WTC11 (cell line): ENCODE measurements around the gene CTSK. TPM values are rescaled to one million over a fixed set of nuclear protein-coding genes. Genes with fewer than 3 reads are reported as not detected.
"Not testable (repeated sequence)": the region's sequence is repeated elsewhere in the genome, so short reads cannot be mapped to it uniquely, and the experiment has no call there.

ENCODE experiments used
- ATAC-seq: fragments of 200-7000 bp; cut with Tn5 transposase; 2 replicates; pipeline ENCODE4 v1.10.0; 2021; ENCODE audit warnings: mild to moderate bottlenecking, moderate library complexity
- CTCF ChIA-PET: fragments of 300-600 bp; sonication (Branson Sonifier 250); formaldehyde crosslinking; loops from one replicate; lab custom pipeline; 2021; ENCODE audit warnings: antibody characterized with exemption; lab: Charles Lee
- POLR2A ChIA-PET: fragments of 350-600 bp; sonication (Branson Sonifier 250); formaldehyde crosslinking; loops from one replicate; lab custom pipeline; 2021; ENCODE audit warnings: antibody characterized with exemption; lab: Charles Lee
- DNase-seq: peaks from one replicate; pipeline ENCODE4 v3.0.0; 2021; ENCODE audit warnings: low spot score
- H3K27ac Mint-ChIP-seq: 2 replicates; pipeline ENCODE4 v1.8.0; 2021; ENCODE audit warnings: mixed read lengths
- H3K27me3 Mint-ChIP-seq: 2 replicates; pipeline ENCODE4 v1.8.0; 2021; ENCODE audit warnings: low read depth, mild to moderate bottlenecking, moderate library complexity, mixed read lengths
- H3K36me3 Mint-ChIP-seq: 2 replicates; pipeline ENCODE4 v1.8.0; 2021; ENCODE audit warnings: mixed read lengths
- H3K4me1 Mint-ChIP-seq: 2 replicates; pipeline ENCODE4 v1.8.0; 2022; ENCODE audit warnings: mixed read lengths
- H3K4me3 Mint-ChIP-seq: 2 replicates; pipeline ENCODE4 v1.8.0; 2021; ENCODE audit warnings: mild to moderate bottlenecking, moderate library complexity, mixed read lengths
- H3K9me3 Mint-ChIP-seq: 2 replicates; pipeline ENCODE4 v1.8.0; 2021; ENCODE audit warnings: mixed read lengths
- E2F5 ChIP-seq: sonication (generic); formaldehyde crosslinking; IDR thresholded peaks from 2 replicates; pipeline ENCODE4 v1.8.1; 2022; ENCODE audit warnings: mild to moderate bottlenecking, moderate library complexity, missing genetic modification reagents
- ETV6 ChIP-seq: sonication (generic); formaldehyde crosslinking; IDR thresholded peaks from 2 replicates; pipeline ENCODE4 v1.8.1; 2022; ENCODE audit warnings: mild to moderate bottlenecking, missing genetic modification reagents
- FOXJ3 ChIP-seq: sonication (generic); formaldehyde crosslinking; IDR thresholded peaks from 2 replicates; pipeline ENCODE4 v1.9.0; 2021; ENCODE audit warnings: missing genetic modification reagents, mild to moderate bottlenecking, borderline replicate concordance
- HMGXB4 ChIP-seq: sonication (generic); formaldehyde crosslinking; IDR thresholded peaks from 2 replicates; pipeline ENCODE4 v1.8.1; 2023; ENCODE audit warnings: mild to moderate bottlenecking, moderate library complexity, missing genetic modification reagents
- KAT7 ChIP-seq: sonication (generic); formaldehyde crosslinking; IDR thresholded peaks from 2 replicates; pipeline ENCODE4 v1.8.1; 2023; ENCODE audit warnings: missing genetic modification reagents, mild to moderate bottlenecking, borderline replicate concordance
- NFATC4 ChIP-seq: fragments of 250-450 bp; sonication (Bioruptor Pico); IDR thresholded peaks from 2 replicates; pipeline ENCODE4 v1.9.0; 2021; ENCODE audit warnings: mild to moderate bottlenecking
- NR2C2 ChIP-seq: sonication (generic); formaldehyde crosslinking; IDR thresholded peaks from 2 replicates; pipeline ENCODE4 v1.8.0; 2022; ENCODE audit warnings: mild to moderate bottlenecking, missing genetic modification reagents
- OVOL2 ChIP-seq: fragments of 250-450 bp; sonication (Bioruptor Pico); IDR thresholded peaks from 2 replicates; pipeline ENCODE4 v1.9.0; 2021; ENCODE audit warnings: mild to moderate bottlenecking, borderline replicate concordance
- TEAD1 ChIP-seq: sonication (generic); formaldehyde crosslinking; IDR thresholded peaks from 2 replicates; pipeline ENCODE4 v1.8.0; 2022; ENCODE audit warnings: mild to moderate bottlenecking, missing genetic modification reagents
- TP53 ChIP-seq: sonication (generic); formaldehyde crosslinking; IDR thresholded peaks from 2 replicates; pipeline ENCODE4 v1.8.1; 2023; ENCODE audit warnings: mild to moderate bottlenecking, missing genetic modification reagents
- ZNF121 ChIP-seq: sonication (generic); formaldehyde crosslinking; IDR thresholded peaks from 2 replicates; pipeline ENCODE4 v1.8.0; 2023; ENCODE audit warnings: missing genetic modification reagents
- ZNF138 ChIP-seq: sonication (generic); formaldehyde crosslinking; conservative IDR thresholded peaks from 2 replicates; pipeline ENCODE4 v1.8.1; 2022; ENCODE audit warnings: mild to moderate bottlenecking, moderate library complexity, missing genetic modification reagents
- ZNF232 ChIP-seq: sonication (generic); formaldehyde crosslinking; IDR thresholded peaks from 2 replicates; pipeline ENCODE4 v1.8.0; 2022; ENCODE audit warnings: mild to moderate bottlenecking, missing genetic modification reagents
- ZNF263 ChIP-seq: sonication (generic); formaldehyde crosslinking; IDR thresholded peaks from 2 replicates; pipeline ENCODE4 v1.8.1; 2022; ENCODE audit warnings: low read depth, mild to moderate bottlenecking, moderate library complexity, missing genetic modification reagents
- ZNF671 ChIP-seq: fragments of 250-450 bp; sonication (Bioruptor Pico); IDR thresholded peaks from 2 replicates; pipeline ENCODE4 v1.8.0; 2021; ENCODE audit warnings: mild to moderate bottlenecking
- total RNA-seq: library from RNA; stranded (reverse); gene quantifications from 3 replicates; pipeline ENCODE4 v1.2.3, GENCODE V29; 2021
- TF ChIP-seq, protein P1 (sequence below): fragments of 250-450 bp; sonication (Bioruptor Pico); IDR thresholded peaks from 2 replicates; pipeline ENCODE4 v1.8.0; 2021; ENCODE audit warnings: mild to moderate bottlenecking
- TF ChIP-seq, protein P2 (sequence below): sonication (generic); formaldehyde crosslinking; IDR thresholded peaks from 2 replicates; pipeline ENCODE4 v1.8.0; 2022; ENCODE audit warnings: mild to moderate bottlenecking, missing genetic modification reagents
- TF ChIP-seq, protein P3 (sequence below): fragments of 250-450 bp; sonication (Bioruptor Pico); IDR thresholded peaks from 2 replicates; pipeline ENCODE4 v1.9.0; 2021; ENCODE audit warnings: mild to moderate bottlenecking, borderline replicate concordance

CTSK gene
- total RNA-seq, 1 experiment from 2014 or later = 9.4 TPM

- peaks cover 19% of the 10 kb centered on the region for H3K4me1 Mint-ChIP-seq
- H3K36me3 Mint-ChIP-seq, CTCF ChIA-PET, H3K4me3 Mint-ChIP-seq, H3K9me3 Mint-ChIP-seq, POLR2A ChIA-PET, DNase-seq, ATAC-seq, H3K27ac Mint-ChIP-seq, H3K27me3 Mint-ChIP-seq: not testable (repeated sequence)
- TF ChIP-seq ZNF121 = peak; percentile 58; the same call in 1 of the 2 replicates
These were observed 14.3 kb downstream of the CTSK start for GRCh38 chr1:150793778-150794177.

- TF ChIP-seq TEAD1 (CRISPR knock-in tag) (no peak), NR2C2 (CRISPR knock-in tag) (no peak)
- peaks cover 13% of the 10 kb centered on the region for H3K4me1 Mint-ChIP-seq
- peaks cover 5% of the 10 kb centered on the region; the same call in 1 of the 2 replicates for H3K9me3 Mint-ChIP-seq
- H3K4me3 Mint-ChIP-seq = no peak overlapping the region
- POLR2A ChIA-PET = no interaction called here
- H3K27ac Mint-ChIP-seq = no peak overlapping the region
- CTCF ChIA-PET = no interaction called here
- ATAC-seq = no peak
- no peaks in the 10 kb centered on the region for H3K36me3 Mint-ChIP-seq
- no peaks in the 10 kb centered on the region for H3K27me3 Mint-ChIP-seq
- DNase-seq = no peak
These were observed 14.8 kb downstream of the CTSK start for GRCh38 chr1:150793221-150793620.

GRCh38 chr1:150791585-150791984, 16.5 kb downstream of the CTSK start:
- H3K9me3 Mint-ChIP-seq = peaks cover 5% of the 10 kb centered on the region; the same call in 1 of the 2 replicates
- H3K36me3 Mint-ChIP-seq = no peaks in the 10 kb centered on the region
- H3K4me1 Mint-ChIP-seq = no peaks in the 10 kb centered on the region; the same call in 1 of the 2 replicates
- H3K27me3 Mint-ChIP-seq = no peaks in the 10 kb centered on the region
- no peak for ATAC-seq
- peak overlapping the region; percentile 6; the same call in 1 of the 2 replicates for H3K27ac Mint-ChIP-seq
- DNase-seq = no peak
- POLR2A ChIA-PET = no interaction called here
- TF ChIP-seq, protein P1, sequence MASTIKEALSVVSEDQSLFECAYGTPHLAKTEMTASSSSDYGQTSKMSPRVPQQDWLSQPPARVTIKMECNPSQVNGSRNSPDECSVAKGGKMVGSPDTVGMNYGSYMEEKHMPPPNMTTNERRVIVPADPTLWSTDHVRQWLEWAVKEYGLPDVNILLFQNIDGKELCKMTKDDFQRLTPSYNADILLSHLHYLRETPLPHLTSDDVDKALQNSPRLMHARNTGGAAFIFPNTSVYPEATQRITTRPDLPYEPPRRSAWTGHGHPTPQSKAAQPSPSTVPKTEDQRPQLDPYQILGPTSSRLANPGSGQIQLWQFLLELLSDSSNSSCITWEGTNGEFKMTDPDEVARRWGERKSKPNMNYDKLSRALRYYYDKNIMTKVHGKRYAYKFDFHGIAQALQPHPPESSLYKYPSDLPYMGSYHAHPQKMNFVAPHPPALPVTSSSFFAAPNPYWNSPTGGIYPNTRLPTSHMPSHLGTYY = no peak
- TF ChIP-seq ZNF138 (CRISPR knock-in tag) (no peak), NFATC4 (CRISPR knock-in tag) (no peak), ETV6 (CRISPR knock-in tag) (no peak), TP53 (no peak), ZNF671 (no peak), FOXJ3 (CRISPR knock-in tag) (no peak), NR2C2 (CRISPR knock-in tag) (no peak), E2F5 (CRISPR knock-in tag) (no peak), KAT7 (CRISPR knock-in tag) (no peak), HMGXB4 (CRISPR knock-in tag) (no peak), ZNF232 (no peak), ZNF263 (CRISPR knock-in tag) (no peak), OVOL2 (CRISPR knock-in tag) (no peak)
- TF ChIP-seq, protein P2, sequence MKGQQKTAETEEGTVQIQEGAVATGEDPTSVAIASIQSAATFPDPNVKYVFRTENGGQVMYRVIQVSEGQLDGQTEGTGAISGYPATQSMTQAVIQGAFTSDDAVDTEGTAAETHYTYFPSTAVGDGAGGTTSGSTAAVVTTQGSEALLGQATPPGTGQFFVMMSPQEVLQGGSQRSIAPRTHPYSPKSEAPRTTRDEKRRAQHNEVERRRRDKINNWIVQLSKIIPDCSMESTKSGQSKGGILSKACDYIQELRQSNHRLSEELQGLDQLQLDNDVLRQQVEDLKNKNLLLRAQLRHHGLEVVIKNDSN (CRISPR knock-in tag) = no peak
- TF ChIP-seq, protein P3, sequence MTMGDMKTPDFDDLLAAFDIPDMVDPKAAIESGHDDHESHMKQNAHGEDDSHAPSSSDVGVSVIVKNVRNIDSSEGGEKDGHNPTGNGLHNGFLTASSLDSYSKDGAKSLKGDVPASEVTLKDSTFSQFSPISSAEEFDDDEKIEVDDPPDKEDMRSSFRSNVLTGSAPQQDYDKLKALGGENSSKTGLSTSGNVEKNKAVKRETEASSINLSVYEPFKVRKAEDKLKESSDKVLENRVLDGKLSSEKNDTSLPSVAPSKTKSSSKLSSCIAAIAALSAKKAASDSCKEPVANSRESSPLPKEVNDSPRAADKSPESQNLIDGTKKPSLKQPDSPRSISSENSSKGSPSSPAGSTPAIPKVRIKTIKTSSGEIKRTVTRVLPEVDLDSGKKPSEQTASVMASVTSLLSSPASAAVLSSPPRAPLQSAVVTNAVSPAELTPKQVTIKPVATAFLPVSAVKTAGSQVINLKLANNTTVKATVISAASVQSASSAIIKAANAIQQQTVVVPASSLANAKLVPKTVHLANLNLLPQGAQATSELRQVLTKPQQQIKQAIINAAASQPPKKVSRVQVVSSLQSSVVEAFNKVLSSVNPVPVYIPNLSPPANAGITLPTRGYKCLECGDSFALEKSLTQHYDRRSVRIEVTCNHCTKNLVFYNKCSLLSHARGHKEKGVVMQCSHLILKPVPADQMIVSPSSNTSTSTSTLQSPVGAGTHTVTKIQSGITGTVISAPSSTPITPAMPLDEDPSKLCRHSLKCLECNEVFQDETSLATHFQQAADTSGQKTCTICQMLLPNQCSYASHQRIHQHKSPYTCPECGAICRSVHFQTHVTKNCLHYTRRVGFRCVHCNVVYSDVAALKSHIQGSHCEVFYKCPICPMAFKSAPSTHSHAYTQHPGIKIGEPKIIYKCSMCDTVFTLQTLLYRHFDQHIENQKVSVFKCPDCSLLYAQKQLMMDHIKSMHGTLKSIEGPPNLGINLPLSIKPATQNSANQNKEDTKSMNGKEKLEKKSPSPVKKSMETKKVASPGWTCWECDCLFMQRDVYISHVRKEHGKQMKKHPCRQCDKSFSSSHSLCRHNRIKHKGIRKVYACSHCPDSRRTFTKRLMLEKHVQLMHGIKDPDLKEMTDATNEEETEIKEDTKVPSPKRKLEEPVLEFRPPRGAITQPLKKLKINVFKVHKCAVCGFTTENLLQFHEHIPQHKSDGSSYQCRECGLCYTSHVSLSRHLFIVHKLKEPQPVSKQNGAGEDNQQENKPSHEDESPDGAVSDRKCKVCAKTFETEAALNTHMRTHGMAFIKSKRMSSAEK (CRISPR knock-in tag) = no peak
- no peak overlapping the region for H3K4me3 Mint-ChIP-seq
- CTCF ChIA-PET = no interaction called here
